Measurements from ENCODE around the gene ST3GAL2.
"Not testable (repeated sequence)": the region's sequence is repeated elsewhere in the genome, so short reads cannot be mapped to it uniquely, and the experiment has no call there.

The ST3GAL2 gene

GRCh38 chr16:70428178-70428998 lies 10.5 kb downstream of the ST3GAL2 start:
- DNase-seq, result peak; percentile 37 to 89 (median 70)
- intact Hi-C loops (cut with DNase I), result no loop called here

- DNase-seq, result no peak
- intact Hi-C loops (cut with DNase I), result no loop called here
These were observed 11.1 kb downstream of the ST3GAL2 start for GRCh38 chr16:70427786-70428177.

DNA sequence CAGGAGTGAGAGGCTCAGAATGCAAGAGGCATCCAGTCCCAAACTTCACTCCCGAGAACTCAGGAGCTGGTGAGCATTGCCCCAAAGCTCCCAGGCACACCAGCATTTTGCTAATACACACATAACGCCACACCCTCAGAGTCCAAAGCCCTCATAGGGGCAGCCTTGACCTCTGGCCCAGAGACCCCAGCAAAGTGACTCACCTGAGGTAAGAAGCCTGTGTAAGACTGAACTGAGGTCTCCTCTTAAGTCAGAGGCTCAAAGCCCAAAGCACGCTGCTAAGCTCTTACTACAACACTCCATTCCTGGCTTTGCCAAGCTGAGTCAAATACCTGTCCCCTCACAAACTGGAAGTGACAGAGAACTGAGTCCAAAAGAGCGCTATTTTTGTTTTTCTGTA lies 16.4 kb downstream of the ST3GAL2 start:
- DNase-seq, result no peak
- intact Hi-C loops (cut with DNase I), result no loop called here

GRCh38 chr16:70421473-70422311 lies 17.2 kb downstream of the ST3GAL2 start:
- intact Hi-C loops (cut with DNase I), result no loop called here
- no peak for DNase-seq

DNA sequence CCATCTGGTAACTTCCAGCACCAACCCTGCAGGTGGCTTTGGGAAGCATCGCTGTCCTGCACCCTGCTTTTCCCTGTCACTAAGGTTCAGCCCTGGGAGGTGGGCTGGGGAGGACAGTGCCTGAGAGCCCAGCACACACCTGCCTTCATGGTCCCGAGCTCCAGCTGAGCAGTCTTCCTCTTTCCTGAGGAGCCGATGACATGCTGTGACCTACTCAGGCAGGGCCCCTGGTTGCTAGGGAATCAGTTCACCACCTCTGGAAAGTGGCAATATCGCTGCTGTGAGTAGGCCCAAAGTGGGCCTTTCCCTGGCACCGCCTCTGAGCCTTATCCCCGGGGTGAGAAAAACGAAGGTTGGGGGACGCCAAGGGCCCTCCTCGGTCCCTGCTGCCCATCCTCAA lies 17.9 kb downstream of the ST3GAL2 start:
- intact Hi-C loops (cut with DNase I), result no loop called here
- DNase-seq, result no peak

DNA sequence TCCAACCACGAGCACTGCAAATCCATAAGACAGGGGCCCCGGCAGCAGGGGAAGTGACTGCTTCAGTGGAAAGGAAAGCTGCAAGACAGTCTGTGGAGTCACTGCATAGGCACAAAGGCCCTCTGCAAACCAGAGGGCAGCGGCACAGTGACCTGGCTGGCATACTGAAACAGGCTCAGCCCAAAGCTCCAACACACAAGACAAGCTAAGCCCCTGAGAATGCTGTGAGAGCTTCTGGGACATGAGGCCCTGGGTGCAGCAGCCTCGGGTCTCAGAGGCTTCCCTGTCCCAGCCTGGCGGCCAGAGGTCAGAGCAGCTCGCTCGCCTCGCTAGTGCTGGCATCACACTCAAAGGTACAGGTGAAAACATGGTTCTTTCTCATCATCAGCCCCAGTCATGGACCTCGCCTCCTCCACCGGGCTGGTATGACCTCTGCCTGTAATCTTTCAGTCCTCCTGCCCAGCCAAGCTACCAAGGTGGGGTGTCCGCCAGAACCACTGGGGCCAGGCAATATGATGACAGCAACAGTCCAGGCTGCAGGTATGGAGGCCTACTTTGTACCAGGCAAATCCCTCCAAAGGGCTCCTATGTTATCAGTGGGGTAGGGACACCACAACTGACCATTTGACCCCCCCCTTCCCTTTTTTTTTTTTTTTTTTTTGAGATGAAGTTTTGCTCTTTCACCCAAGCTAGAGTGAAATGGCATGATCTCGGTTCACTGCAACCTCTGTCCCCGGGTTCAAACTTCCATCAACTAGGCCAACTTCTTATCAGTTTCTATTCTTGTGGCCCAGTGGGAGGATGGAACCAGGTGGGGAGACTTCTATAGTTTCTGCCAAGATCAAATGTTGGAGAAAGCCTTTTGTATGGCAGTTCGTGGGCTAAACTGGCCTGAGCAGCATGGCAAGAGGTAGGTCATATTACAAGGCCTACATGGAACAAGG lies 19.2 kb downstream of the ST3GAL2 start:
- intact Hi-C loops (cut with DNase I), result no loop called here
- DNase-seq, result no peak

- intact Hi-C loops (cut with DNase I), result no loop called here
These were observed 19.9 kb downstream of the ST3GAL2 start for GRCh38 chr16:70418993-70419318.

GRCh38 chr16:70418274-70418992 lies 20.5 kb downstream of the ST3GAL2 start:
- no peak for DNase-seq
- intact Hi-C loops (cut with DNase I), result no loop called here

More at GRCh38 chr16:70418993-70419318, 19.9 kb downstream of the ST3GAL2 start:
- DNase-seq, result no peak

DNA sequence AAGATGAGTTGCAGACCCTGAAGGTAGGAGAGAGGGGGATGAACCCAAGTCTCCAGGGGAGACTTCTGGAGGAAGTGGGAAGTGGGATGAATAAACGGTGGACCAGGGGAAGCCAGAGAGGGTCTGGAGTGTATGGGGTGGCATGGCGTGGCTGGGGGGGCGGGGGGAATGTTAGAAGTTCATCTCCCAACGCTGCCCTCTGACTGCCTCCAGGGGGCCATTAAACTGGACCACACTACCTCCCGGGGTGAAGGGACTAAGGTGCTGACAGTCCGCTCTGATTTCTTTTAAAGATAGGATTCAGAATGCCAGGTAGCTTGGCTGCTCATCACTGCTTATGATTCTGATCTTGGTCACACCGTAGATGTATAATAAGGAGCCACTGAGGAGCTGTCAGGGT lies 21.2 kb downstream of the ST3GAL2 start:
- DNase-seq, result no peak
- intact Hi-C loops (cut with DNase I), result no loop called here

GRCh38 chr16:70416748-70417616 lies 21.9 kb downstream of the ST3GAL2 start:
- intact Hi-C loops (cut with DNase I), result no loop called here
- DNase-seq, result no peak

DNA sequence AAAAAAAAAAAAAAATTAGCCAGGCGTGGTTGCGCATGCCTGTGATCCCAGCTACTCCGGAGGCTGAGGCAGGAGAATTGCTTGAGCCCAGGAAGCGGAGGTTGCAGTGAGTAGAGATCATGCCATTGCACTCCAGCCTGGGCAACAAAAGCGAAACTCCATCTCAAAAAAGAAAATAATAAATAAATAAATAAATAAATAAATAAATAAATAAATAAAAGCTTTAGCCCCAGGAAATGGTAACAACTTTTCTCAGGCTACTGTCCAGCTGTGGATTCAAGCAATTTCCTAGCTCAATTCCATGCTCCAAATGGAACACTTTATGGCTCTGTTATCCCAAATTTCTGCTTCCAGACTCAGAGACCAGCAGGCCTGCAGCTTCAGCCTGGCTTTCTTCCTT lies 25.3 kb downstream of the ST3GAL2 start:
- intact Hi-C loops (cut with DNase I), result not testable (repeated sequence)

DNA sequence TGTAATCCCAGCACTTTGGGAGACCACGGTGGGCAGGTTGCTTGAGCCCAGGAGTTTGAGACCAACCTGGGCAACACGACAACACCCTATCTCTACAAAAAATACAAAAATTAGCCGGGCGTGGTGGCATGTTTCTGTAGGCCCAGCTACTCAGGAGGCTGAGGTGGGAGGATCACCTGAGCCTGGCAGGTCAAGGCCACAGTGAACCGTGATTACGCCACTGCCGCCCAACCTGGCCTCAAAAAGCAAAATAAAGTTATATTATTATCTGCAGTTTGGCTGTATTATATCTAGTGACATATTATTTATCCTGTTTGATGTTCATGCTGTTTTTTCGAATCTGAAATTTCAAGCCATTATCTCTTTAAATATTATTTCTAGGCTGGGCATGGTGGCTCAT lies 26.5 kb downstream of the ST3GAL2 start:
- intact Hi-C loops (cut with DNase I), result no loop called here
- no peak for DNase-seq

More for the DNA sequence above, 25.3 kb downstream of the ST3GAL2 start:
- DNase-seq, result not testable (repeated sequence)

DNA sequence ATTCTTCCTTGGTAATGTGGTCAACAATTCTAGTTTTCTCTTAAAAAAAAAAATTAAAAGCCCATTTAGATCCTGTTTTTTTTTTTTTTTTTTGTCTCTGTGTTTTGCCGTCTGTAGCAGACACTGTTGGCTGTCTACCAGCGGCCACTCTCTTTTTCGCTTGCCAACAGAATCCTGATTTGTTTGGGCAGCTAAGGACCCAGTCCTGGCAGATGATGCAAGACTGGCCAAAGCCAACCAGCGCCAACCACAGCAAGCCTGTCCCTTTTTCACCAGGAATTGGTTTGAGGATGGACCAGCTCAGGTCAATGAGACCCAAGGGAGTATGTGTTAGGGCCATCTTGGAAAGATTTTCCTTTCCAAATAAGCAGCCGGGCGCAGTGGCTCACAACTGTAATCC lies 28.2 kb downstream of the ST3GAL2 start:
- peak in 36 of 42 donors; percentile 29 to 78 (median 56) for DNase-seq
- intact Hi-C loops (cut with DNase I), result no loop called here

- peak in 1 of 42 donors; percentile 23 for DNase-seq
- intact Hi-C loops (cut with DNase I), result no loop called here
These were observed 31.1 kb downstream of the ST3GAL2 start for GRCh38 chr16:70407811-70408274.

GRCh38 chr16:70406104-70406503 lies 32.8 kb downstream of the ST3GAL2 start:
- intact Hi-C loops (cut with DNase I); DNase-seq: not testable (repeated sequence)

DNA sequence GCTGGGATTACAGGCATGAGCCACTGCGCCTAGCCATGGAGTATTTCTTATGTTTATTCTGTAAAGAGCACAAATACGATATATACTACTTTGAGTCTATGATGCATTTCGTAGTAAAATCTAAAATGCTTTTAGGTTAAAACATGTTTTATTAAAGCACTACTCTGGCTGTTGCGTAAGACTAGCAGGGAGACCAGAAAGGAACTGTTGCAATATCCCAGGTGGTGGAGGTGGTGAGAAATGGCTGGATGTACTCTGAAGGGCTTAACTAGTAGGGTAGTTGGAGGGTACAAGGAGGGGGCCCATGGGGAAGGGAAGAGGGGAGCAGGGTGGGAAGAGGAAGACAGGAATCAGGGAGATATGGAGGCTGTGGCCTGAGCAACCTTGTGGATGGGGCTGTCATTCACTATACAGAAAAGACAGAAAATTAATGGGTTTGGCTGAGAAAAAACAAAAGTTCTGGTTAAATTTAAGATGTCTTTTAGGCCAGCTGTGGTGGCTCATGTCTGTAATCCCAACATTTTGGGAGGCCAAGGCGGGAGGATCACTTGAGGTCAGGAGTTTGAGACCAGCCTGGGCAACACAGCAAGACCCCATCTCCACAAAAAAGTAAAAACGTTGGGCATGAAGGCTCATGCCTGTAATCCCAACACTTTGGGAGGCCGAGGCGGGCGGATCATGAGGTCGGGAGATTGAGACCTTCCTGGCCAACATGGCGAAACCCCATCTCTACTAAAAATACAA lies 35.8 kb downstream of the ST3GAL2 start:
- intact Hi-C loops (cut with DNase I), result no loop called here
- DNase-seq, result peak in 1 of 42 donors; percentile 29

GRCh38 chr16:70399951-70400350 lies 38.9 kb downstream of the ST3GAL2 start:
- intact Hi-C loops (cut with DNase I), result loop anchor here (10.0 kb wide), 1 partner anchor 255 kb away; no protein-coding TSS in a partner anchor
- DNase-seq, result no peak

Measured in head of caudate nucleus (tissue), 42 donors.